RWPE1 (cell line): ENCODE results near the gene APOM.
A peak's percentile ranks its signal among the peaks of the same experiment; 100 is the strongest.

Source experiments
- CTCF ChIA-PET: fragments of 350-600 bp; sonication (Branson Sonifier 250); formaldehyde crosslinking; extraction: SDS; loops from one replicate; lab custom pipeline; 2021; lab: Yijun Ruan, JAX
- POLR2A ChIA-PET: fragments of 400-600 bp; formaldehyde crosslinking; extraction: SDS; loops from one replicate; lab custom pipeline; 2020; ENCODE audit warnings: antibody characterized with exemption; ENCODE audit not compliant: low non-redundant PET; lab: Yijun Ruan, JAX
- DNase-seq: peaks from one replicate; pipeline ENCODE4 v3.0.0; 2012; ENCODE audit warnings: low spot score
- H3K27ac ChIP-seq: fragments of 450-650 bp; 2 replicates; pipeline ENCODE4 v1.5.1; 2017
- CTCF ChIP-seq: fragments of 450-650 bp; conservative IDR thresholded peaks from 2 replicates; pipeline ENCODE4 v1.5.1; 2017; ENCODE audit warnings: low read depth, mild to moderate bottlenecking

The APOM gene

GRCh38 chr6:31621320-31621939 is 34.3 kb upstream of the APOM start:
- ChIA-PET POLR2A (no interaction called here), CTCF (no interaction called here)
- DNase-seq: no peak
- peak overlapping the region; percentile 99 for H3K27ac ChIP-seq
- TF ChIP-seq CTCF: no peak

GRCh38 chr6:31621991-31622390 is 33.7 kb upstream of the APOM start:
- ChIA-PET CTCF (no interaction called here), POLR2A (interaction anchor here (1.1 kb wide), 1 partner anchor 29 kb away, joined by 3 read pairs; no protein-coding TSS in a partner anchor)
- DNase-seq: peak; percentile 23
- TF ChIP-seq CTCF: no peak
- peak overlapping the region; percentile 56 for H3K27ac ChIP-seq

GRCh38 chr6:31622684-31623091 is 33.0 kb upstream of the APOM start:
- H3K27ac ChIP-seq: peak overlapping the region; percentile 56
- peak; percentile 34 for DNase-seq
- ChIA-PET CTCF (interaction anchor here (0.6 to 0.8 kb wide), 2 partner anchors 42 to 1309 kb away, joined by 3 to 4 read pairs; no protein-coding TSS in a partner anchor), POLR2A (interaction anchor here (1.1 to 1.4 kb wide), 2 partner anchors 29 to 30 kb away, joined by 3 to 4 read pairs; partner anchors contain the start of gene BAG6)
- TF ChIP-seq CTCF: no peak

- CTCF ChIA-PET: interaction anchor here (1.0 kb wide), 1 partner anchor 15 kb away, joined by 3 read pairs; no protein-coding TSS in a partner anchor
- POLR2A ChIA-PET: interaction anchor here (1.4 kb wide), 1 partner anchor 29 kb away, joined by 4 read pairs; the partner anchor contains the start of gene BAG6
- no peak for DNase-seq
- no peak overlapping the region for H3K27ac ChIP-seq
- TF ChIP-seq CTCF: no peak
Observed at GRCh38 chr6:31624070-31624469, 31.6 kb upstream of the APOM start.

- ChIA-PET CTCF (no interaction called here), POLR2A (no interaction called here)
- no peak overlapping the region for H3K27ac ChIP-seq
- TF ChIP-seq CTCF: no peak
- no peak for DNase-seq
Observed at GRCh38 chr6:31626952-31627351, 28.7 kb upstream of the APOM start.

- POLR2A ChIA-PET: no interaction called here
- peak overlapping the region; percentile 25; the same call in 1 of the 2 replicates for H3K27ac ChIP-seq
- CTCF ChIA-PET: interaction anchor here (0.5 kb wide), 1 partner anchor 9 kb away, joined by 3 read pairs; no protein-coding TSS in a partner anchor
- no peak for DNase-seq
- TF ChIP-seq CTCF: no peak
Observed at GRCh38 chr6:31627690-31628287, 27.9 kb upstream of the APOM start.
